Measurements from ENCODE around the gene COASY. TPM values are rescaled to one million over a fixed set of nuclear protein-coding genes. Genes with fewer than 3 reads are reported as not detected.
A peak's percentile ranks its signal among the peaks of the same experiment; 100 is the strongest.

COASY gene
- total RNA-seq, 4 donors from 2014 or later: 42.1 to 95.4 (median 80.2) TPM

GRCh38 chr17:42531455-42532354, 30.2 kb upstream of the COASY start:
- Histone ChIP-seq H3K4me3 (peak overlapping the region; percentile 45 to 69 (median 58)), H3K4me1 (peaks cover 0 to 28% (median 11%) of the 10 kb centered on the region in 4 donors)

DNA sequence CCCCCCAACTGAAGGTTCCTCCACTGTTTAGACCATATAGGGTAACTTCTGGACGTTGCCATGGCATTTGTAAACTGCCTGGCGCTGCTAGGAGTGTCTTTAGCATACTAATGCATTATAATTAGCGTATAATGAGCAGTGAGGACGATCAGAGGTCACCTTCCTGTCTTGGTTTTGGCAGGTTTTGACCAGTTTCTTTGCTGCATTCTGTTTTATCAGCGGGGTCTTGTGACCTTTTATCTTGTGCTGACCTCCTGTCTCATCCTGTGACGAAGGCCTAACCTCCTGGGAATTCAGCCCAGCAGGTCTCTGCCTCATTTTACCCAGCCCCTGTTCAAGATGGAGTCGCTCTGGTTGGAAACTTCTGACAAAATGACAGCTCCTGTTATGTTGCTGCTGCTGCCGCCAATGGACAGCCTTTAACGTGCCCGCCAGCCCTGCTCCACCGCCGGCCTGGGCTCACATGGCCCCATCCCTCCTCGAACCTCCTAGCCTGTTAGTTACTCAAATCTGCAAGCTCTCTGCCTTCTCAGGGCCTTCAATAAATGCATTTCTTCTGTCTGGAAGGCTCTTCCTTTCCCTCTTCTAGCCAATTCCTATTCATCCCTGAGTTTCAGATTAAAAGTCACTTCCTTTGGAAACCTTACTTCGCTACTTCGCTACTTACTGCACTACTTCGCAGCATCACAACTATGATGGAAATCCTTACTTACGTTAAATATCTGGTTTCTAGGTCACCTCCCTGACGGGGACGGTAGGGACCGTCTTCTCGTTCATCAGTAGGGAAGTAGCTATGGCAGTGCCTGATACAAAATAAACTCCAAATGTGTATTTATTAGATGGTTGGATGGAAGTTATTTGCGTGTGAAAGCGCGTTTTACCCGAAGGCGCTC, 26.5 kb upstream of the COASY start:
- Histone ChIP-seq H3K27ac (peak overlapping the region; percentile 85 to 98 (median 88)), H3K4me3 (peak overlapping the region; percentile 52 to 96 (median 78)), H3K36me3 (peaks cover 0 to 13% (median 0%) of the 10 kb centered on the region in 3 donors), H3K27me3 (no peaks in the 10 kb centered on the region), H3K9me3 (no peaks in the 10 kb centered on the region), H3K4me1 (peaks cover 4 to 29% (median 12%) of the 10 kb centered on the region in 4 donors)
- no peak for TF ChIP-seq POLR2A (IDR thresholded peaks at IDR 0.05)
- TF ChIP-seq, protein P1, sequence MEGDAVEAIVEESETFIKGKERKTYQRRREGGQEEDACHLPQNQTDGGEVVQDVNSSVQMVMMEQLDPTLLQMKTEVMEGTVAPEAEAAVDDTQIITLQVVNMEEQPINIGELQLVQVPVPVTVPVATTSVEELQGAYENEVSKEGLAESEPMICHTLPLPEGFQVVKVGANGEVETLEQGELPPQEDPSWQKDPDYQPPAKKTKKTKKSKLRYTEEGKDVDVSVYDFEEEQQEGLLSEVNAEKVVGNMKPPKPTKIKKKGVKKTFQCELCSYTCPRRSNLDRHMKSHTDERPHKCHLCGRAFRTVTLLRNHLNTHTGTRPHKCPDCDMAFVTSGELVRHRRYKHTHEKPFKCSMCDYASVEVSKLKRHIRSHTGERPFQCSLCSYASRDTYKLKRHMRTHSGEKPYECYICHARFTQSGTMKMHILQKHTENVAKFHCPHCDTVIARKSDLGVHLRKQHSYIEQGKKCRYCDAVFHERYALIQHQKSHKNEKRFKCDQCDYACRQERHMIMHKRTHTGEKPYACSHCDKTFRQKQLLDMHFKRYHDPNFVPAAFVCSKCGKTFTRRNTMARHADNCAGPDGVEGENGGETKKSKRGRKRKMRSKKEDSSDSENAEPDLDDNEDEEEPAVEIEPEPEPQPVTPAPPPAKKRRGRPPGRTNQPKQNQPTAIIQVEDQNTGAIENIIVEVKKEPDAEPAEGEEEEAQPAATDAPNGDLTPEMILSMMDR (IDR thresholded peaks at IDR 0.05): no peak
- DNase-seq: no peak

More at GRCh38 chr17:42531455-42532354, 30.2 kb upstream of the COASY start:
- Histone ChIP-seq H3K27me3 (no peaks in the 10 kb centered on the region), H3K36me3 (no peaks in the 10 kb centered on the region), H3K9me3 (no peaks in the 10 kb centered on the region), H3K27ac (peak overlapping the region; percentile 77 to 97 (median 81))
- peak; percentile 68 to 86 (median 83) for DNase-seq
- TF ChIP-seq, protein P1 (IDR thresholded peaks at IDR 0.05): peak in 5 of 6 experiments; percentile 46 to 75 (median 68)
- peak; percentile 13 to 65 for TF ChIP-seq POLR2A (IDR thresholded peaks at IDR 0.05)

GRCh38 chr17:42536048-42536371, 25.9 kb upstream of the COASY start, which contains the start of gene NAGLU:
NAGLU (plus strand) TSS chr17:42536241; CDS start chr17:42536273, 32 bp downstream.
- Histone ChIP-seq H3K27me3 (no peaks in the 10 kb centered on the region), H3K27ac (peak within 1 kb of the TSS; percentile 85 to 98 (median 88)), H3K9me3 (no peaks in the 10 kb centered on the region), H3K4me3 (peak within 1 kb of the TSS; percentile 52 to 96 (median 78)), H3K36me3 (peaks cover 0 to 16% (median 0%) of the 10 kb centered on the region in 3 donors), H3K4me1 (peaks cover 4 to 30% (median 10%) of the 10 kb centered on the region in 4 donors)
- peak; percentile 97 to 98 (median 97) for DNase-seq
- peak; percentile 49 to 64 for TF ChIP-seq POLR2A (IDR thresholded peaks at IDR 0.05)
- TF ChIP-seq, protein P1 (IDR thresholded peaks at IDR 0.05): no peak

- TF ChIP-seq, protein P1 (IDR thresholded peaks at IDR 0.05): peak in 3 of 6 experiments; percentile 10 to 46 (median 22)
- no peak for TF ChIP-seq POLR2A (IDR thresholded peaks at IDR 0.05)
- Histone ChIP-seq H3K27me3 (no peaks in the 10 kb centered on the region), H3K4me3 (peak overlapping the region; percentile 52 to 96 (median 78)), H3K9me3 (no peaks in the 10 kb centered on the region), H3K27ac (peak overlapping the region; percentile 85 to 98 (median 88)), H3K4me1 (peaks cover under 1 to 30% (median 9%) of the 10 kb centered on the region in 4 donors), H3K36me3 (peaks cover 0 to 19% (median 0%) of the 10 kb centered on the region in 3 donors)
- DNase-seq: peak; percentile 79 to 93 (median 86)
Measured at GRCh38 chr17:42536372-42537155, 25.4 kb upstream of the COASY start.
